CD4-positive, CD25-positive, alpha-beta regulatory T cell (primary cell): ENCODE data around the gene AP3S2. TPM values are rescaled to one million over a fixed set of nuclear protein-coding genes. Genes with fewer than 3 reads are reported as not detected.
"Not testable (repeated sequence)": the region's sequence is repeated elsewhere in the genome, so short reads cannot be mapped to it uniquely, and the experiment has no call there.

Experiments used
- ATAC-seq, 2 donors: fragments of 150-1000 bp; cut with Tn5 transposase; one replicate each; pipeline ENCODE4 v1.10.0; 2021; ENCODE audit warnings: low read depth in 2 of 2, moderate number of reproducible peaks in 2 of 2, moderate library complexity in 1 of 2
- DNase-seq, 3 donors: peaks; one replicate each; pipeline versions ENCODE4 v3.0.0 to v3.0.0-alpha.2; 2012 to 2022; ENCODE audit warnings: mixed read lengths in 1 of 3
- H3K27ac ChIP-seq: one replicate; pipeline ENCODE4 v1.7.0; 2013; ENCODE audit warnings: mild to moderate bottlenecking, low read length; ENCODE audit not compliant: insufficient read depth, poor library complexity, severe bottlenecking
- H3K27me3 ChIP-seq: one replicate; pipeline ENCODE4 v1.7.0; 2013; ENCODE audit warnings: low read length; ENCODE audit not compliant: control insufficient read depth, insufficient read depth
- H3K36me3 ChIP-seq: one replicate; pipeline ENCODE4 v1.7.0; 2013; ENCODE audit warnings: mild to moderate bottlenecking, low read length, moderate library complexity; ENCODE audit not compliant: control insufficient read depth, insufficient read depth
- H3K4me1 ChIP-seq: 2 replicates; pipeline ENCODE4 v1.7.0; 2013; ENCODE audit warnings: mild to moderate bottlenecking, low read length; ENCODE audit not compliant: insufficient read depth, control insufficient read depth, poor library complexity, severe bottlenecking
- H3K4me3 ChIP-seq: one replicate; pipeline ENCODE4 v1.7.0; 2013; ENCODE audit warnings: low read depth, mild to moderate bottlenecking, low read length, moderate library complexity
- H3K9me3 ChIP-seq, 2 experiments: 1 replicate in 1 of 2; 2 replicates in 1 of 2; pipeline ENCODE4 v1.7.0; 2013; ENCODE audit warnings: low read length in 2 of 2, mild to moderate bottlenecking in 1 of 2, moderate library complexity in 1 of 2; ENCODE audit not compliant: control insufficient read depth in 2 of 2
- H3K27ac Mint-ChIP-seq, 3 donors: one replicate each; pipeline ENCODE4 v1.8.0; 2020 to 2022; ENCODE audit warnings: mild to moderate bottlenecking in 3 of 3, mixed read lengths in 3 of 3, moderate library complexity in 2 of 3
- H3K27me3 Mint-ChIP-seq: one replicate; pipeline ENCODE4 v1.8.0; 2022; ENCODE audit warnings: mild to moderate bottlenecking, mixed read lengths
- H3K36me3 Mint-ChIP-seq: one replicate; pipeline ENCODE4 v1.8.0; 2020; ENCODE audit warnings: mixed read lengths
- H3K4me1 Mint-ChIP-seq, 4 donors: one replicate each; pipeline ENCODE4 v1.8.0; 2020 to 2022; ENCODE audit warnings: mixed read lengths in 4 of 4, mild to moderate bottlenecking in 1 of 4
- H3K4me3 Mint-ChIP-seq, 4 donors: one replicate each; pipeline ENCODE4 v1.8.0; 2020 to 2022; ENCODE audit warnings: mild to moderate bottlenecking in 4 of 4, mixed read lengths in 4 of 4, moderate library complexity in 3 of 4
- H3K9me3 Mint-ChIP-seq, 7 donors: one replicate each; pipeline ENCODE4 v1.8.0; 2020 to 2022; ENCODE audit warnings: mixed read lengths in 7 of 7, mild to moderate bottlenecking in 3 of 7, moderate library complexity in 2 of 7
- polyA plus RNA-seq, 4 donors: library from polyadenylated mRNA; unstranded; fragments of 300-500 nt; fragmentation: Illumina TruSeq; gene quantifications; one replicate each; pipeline ENCODE4 v1.2.3, GENCODE V29; 2021
- total RNA-seq: library from RNA; stranded (reverse); gene quantifications from one replicate; pipeline ENCODE4 v1.2.3, GENCODE V29; 2022

The AP3S2 gene
- total and polyA plus RNA-seq, 5 donors from 2014 or later = 25.4 to 48.5 (median 30.3) TPM

DNA sequence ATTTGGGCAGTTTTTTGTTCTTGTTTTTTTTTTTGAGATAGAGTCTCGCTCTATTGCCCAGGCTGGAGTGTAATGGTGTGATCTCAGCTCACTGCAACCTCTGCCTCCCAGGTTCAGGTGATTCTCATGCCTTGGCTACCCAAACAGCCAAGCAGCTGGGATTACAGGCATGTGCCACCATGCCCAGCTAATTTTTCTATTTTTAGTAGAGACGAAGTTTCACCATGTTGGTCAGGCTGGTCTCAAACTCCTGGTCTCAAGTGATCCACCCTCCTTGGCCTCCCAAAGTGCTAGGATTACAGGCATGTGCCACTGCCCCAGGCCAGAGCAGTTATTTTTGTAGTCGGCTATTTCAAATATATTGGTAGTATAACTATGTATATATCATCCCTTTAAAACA lies 8.6 kb downstream of the AP3S2 start:
- not testable (repeated sequence) for H3K9me3 Mint-ChIP-seq, H3K27me3 Mint-ChIP-seq, H3K27ac Mint-ChIP-seq, ATAC-seq, H3K27me3 ChIP-seq, DNase-seq, H3K4me3 ChIP-seq, H3K9me3 ChIP-seq, H3K4me3 Mint-ChIP-seq, H3K27ac ChIP-seq, H3K4me1 ChIP-seq
- peaks cover 6 to 16% (median 9%) of the 10 kb centered on the region in 4 donors for H3K4me1 Mint-ChIP-seq
- peaks cover 24% of the 10 kb centered on the region for H3K36me3 Mint-ChIP-seq
- peaks cover 67% of the 10 kb centered on the region for H3K36me3 ChIP-seq

DNA sequence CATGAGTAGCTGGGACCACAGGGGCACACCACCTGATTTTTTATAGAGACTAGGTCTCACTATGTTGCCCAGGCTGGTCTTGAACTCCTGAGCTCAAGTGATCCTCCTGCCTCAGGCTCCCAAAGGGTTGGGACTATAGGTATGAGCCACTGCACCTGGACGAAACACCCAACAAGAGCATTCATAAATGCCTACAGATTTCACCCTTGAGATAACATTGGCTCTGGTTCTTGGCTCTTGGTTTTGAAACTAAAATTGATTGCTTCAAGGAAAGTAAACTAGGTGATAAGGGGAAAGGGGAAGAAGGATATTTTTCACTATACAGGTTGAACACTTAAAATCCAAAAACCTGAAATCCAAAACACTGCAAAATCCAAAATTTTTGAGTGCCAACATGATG lies 10.3 kb downstream of the AP3S2 start:
- H3K9me3 Mint-ChIP-seq = no peaks in the 10 kb centered on the region

DNA sequence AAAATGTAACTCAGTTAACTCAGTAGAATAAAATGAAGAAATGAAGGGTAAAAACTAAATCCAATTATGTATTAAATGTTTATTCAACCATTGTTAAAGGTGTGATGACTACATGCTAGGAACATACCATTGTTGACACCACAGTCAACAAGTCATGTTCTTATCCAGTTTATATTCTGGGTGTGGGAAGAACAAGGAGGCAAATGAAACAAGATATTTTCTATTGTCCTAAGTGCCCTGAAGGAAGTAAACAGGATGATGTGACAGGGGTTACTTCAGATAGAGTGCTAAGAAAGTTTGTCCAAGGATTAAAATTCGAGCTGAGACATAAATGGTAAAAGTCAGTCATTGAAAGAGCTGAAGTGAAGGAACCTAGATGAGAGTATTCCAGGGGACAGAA lies 13.1 kb downstream of the AP3S2 start:
- Mint-ChIP-seq H3K4me3 (no peak overlapping the region), H3K9me3 (no peaks in the 10 kb centered on the region), H3K27ac (peak overlapping the region in 1 of 3 donors; percentile 72), H3K36me3 (peaks cover 16% of the 10 kb centered on the region), H3K27me3 (no peaks in the 10 kb centered on the region), H3K4me1 (peaks cover 0 to 2% (median 0%) of the 10 kb centered on the region in 4 donors)
- H3K27me3 ChIP-seq = no peaks in the 10 kb centered on the region
- ATAC-seq (no peak), DNase-seq (no peak)
- H3K9me3 ChIP-seq = no peaks in the 10 kb centered on the region
- H3K27ac ChIP-seq = no peak overlapping the region
- no peak overlapping the region for H3K4me3 ChIP-seq
- H3K4me1 ChIP-seq = no peaks in the 10 kb centered on the region
- H3K36me3 ChIP-seq = peaks cover 67% of the 10 kb centered on the region

More for the DNA sequence above, 10.3 kb downstream of the AP3S2 start:
- Mint-ChIP-seq H3K4me3 (no peak overlapping the region), H3K27me3 (no peaks in the 10 kb centered on the region), H3K4me1 (peaks cover under 1 to 6% (median 2%) of the 10 kb centered on the region in 4 donors), H3K36me3 (peaks cover 16% of the 10 kb centered on the region), H3K27ac (no peak overlapping the region)
- H3K36me3 ChIP-seq = peaks cover 68% of the 10 kb centered on the region
- H3K4me3 ChIP-seq = no peak overlapping the region
- ATAC-seq = no peak
- H3K9me3 ChIP-seq = no peaks in the 10 kb centered on the region
- no peaks in the 10 kb centered on the region for H3K27me3 ChIP-seq
- H3K4me1 ChIP-seq = no peaks in the 10 kb centered on the region
- DNase-seq = no peak
- H3K27ac ChIP-seq = no peak overlapping the region

DNA sequence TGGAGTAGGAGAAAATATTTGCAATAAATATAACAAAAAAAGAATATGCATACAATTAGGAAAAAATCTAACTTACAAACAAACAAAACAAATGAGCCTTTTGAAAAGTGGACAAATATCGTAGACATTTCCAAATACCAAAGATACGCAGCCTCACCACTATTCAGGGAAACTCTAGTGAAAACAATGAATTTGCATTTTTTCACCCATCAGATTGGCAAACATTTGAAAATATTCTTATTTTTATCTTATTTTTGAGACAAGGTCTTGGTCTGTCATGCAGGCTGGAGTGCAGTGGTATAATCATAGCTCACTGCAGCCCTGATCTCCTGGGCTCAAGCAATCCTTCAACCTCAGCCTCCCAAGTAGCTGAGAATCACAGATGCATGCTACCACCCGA lies 15.5 kb downstream of the AP3S2 start:
- no peak for ATAC-seq
- H3K4me3 Mint-ChIP-seq = no peak overlapping the region

DNA sequence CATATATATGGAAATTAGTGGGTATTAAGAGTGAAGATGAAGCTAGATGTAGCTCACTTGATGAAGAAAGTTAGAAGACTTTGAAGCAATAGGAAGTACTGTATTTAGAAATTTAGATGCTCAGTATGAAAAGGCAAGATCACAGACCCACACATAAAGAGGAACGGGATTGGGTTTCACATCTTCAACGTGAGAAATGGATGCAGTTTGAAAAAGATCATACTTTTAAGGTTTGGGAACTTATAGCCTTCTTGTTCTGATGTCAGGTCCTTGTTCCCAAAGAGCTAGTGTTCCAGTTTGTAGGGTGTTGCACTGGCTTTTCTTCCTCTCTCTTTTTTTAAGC lies 16.7 kb downstream of the AP3S2 start:
- H3K9me3 Mint-ChIP-seq = no peaks in the 10 kb centered on the region
- no peak overlapping the region for H3K4me3 ChIP-seq
- H3K27me3 ChIP-seq = no peaks in the 10 kb centered on the region
- H3K27ac ChIP-seq = no peak overlapping the region
- H3K27ac Mint-ChIP-seq = peak overlapping the region in 1 of 3 donors; percentile 14
- no peaks in the 10 kb centered on the region for H3K27me3 Mint-ChIP-seq
- ATAC-seq (no peak), DNase-seq (no peak)
- H3K4me1 ChIP-seq = peaks cover 4% of the 10 kb centered on the region
- peaks cover 42% of the 10 kb centered on the region for H3K36me3 ChIP-seq
- no peak overlapping the region for H3K4me3 Mint-ChIP-seq
- no peaks in the 10 kb centered on the region for H3K9me3 ChIP-seq
- peaks cover 12% of the 10 kb centered on the region for H3K36me3 Mint-ChIP-seq
- H3K4me1 Mint-ChIP-seq = peaks cover 6 to 7% (median 6%) of the 10 kb centered on the region in 4 donors

More for the DNA sequence above, 15.5 kb downstream of the AP3S2 start:
- Mint-ChIP-seq H3K4me1 (peaks cover 6 to 7% (median 6%) of the 10 kb centered on the region in 4 donors), H3K36me3 (peaks cover 14% of the 10 kb centered on the region), H3K27ac (no peak overlapping the region), H3K27me3 (no peaks in the 10 kb centered on the region), H3K9me3 (no peaks in the 10 kb centered on the region)
- Histone ChIP-seq H3K27ac (no peak overlapping the region), H3K27me3 (no peaks in the 10 kb centered on the region), H3K36me3 (peaks cover 52% of the 10 kb centered on the region), H3K4me3 (no peak overlapping the region), H3K9me3 (no peaks in the 10 kb centered on the region), H3K4me1 (peaks cover 4% of the 10 kb centered on the region)
- DNase-seq = no peak

DNA sequence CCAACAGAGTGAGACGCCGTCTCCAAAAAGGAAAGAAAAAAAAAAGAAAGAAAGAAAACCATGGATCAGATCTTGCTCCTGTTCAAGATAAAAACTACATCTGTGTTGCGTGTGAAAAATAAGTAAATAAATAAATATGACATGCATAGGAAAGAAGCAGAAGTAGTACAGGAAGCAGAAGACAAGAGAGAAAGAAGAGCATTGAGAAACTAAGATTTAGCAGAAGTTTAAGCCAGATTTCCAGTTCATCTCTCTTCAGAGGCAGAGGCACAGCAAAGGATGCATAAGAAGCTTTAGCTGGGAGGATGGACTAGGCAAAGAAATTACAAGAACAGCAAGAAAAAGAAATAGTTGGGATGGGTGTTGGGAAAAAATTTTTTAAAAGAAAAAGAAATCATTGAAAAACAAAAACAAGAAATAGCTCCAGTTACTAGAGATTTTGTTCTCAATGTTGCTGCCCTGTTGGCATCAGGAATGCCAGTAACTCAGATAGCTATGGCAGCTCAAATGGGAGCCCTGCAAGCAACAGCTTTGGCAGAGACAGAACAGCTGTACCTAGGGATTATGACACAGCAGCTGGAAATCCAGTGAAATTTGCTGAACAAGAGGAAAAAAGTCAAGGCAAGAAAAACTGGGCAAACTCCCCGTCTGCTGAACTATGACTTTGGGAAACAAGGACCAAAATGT lies 17.3 kb downstream of the AP3S2 start:
- Histone ChIP-seq H3K4me3 (no peak overlapping the region), H3K36me3 (peaks cover 42% of the 10 kb centered on the region), H3K27ac (no peak overlapping the region), H3K27me3 (no peaks in the 10 kb centered on the region), H3K9me3 (no peaks in the 10 kb centered on the region), H3K4me1 (peaks cover 4% of the 10 kb centered on the region)
- Mint-ChIP-seq H3K36me3 (peaks cover 12% of the 10 kb centered on the region), H3K27me3 (no peaks in the 10 kb centered on the region), H3K9me3 (no peaks in the 10 kb centered on the region), H3K4me1 (peaks cover 6 to 7% (median 6%) of the 10 kb centered on the region in 4 donors), H3K27ac (peak overlapping the region in 1 of 3 donors; percentile 14), H3K4me3 (no peak overlapping the region)
- no peak for DNase-seq
- no peak for ATAC-seq

DNA sequence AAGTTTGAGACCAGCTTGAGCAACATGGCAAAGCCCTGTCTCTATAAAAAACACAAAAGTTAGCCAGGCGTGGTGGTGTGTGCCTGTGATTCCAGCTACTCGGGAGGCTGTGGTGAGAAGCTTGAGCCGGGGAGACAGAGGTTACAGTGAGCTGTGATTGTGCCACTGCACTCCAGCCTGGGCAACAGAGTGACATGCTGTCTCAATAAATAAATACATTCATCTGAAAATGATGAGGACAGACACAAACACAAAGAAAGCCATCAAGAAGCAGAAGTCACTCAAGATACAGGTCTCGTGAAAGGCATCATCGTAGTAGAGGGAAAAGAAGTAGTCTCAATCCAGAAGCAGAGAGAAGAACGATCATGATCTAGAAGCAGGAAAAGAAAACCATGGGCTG lies 18.1 kb downstream of the AP3S2 start:
- Histone ChIP-seq H3K27me3 (no peaks in the 10 kb centered on the region), H3K4me3 (no peak overlapping the region), H3K36me3 (peaks cover 40% of the 10 kb centered on the region), H3K9me3 (no peaks in the 10 kb centered on the region), H3K27ac (no peak overlapping the region), H3K4me1 (peaks cover 4% of the 10 kb centered on the region)
- Mint-ChIP-seq H3K27me3 (no peaks in the 10 kb centered on the region), H3K4me1 (peaks cover 4 to 7% (median 6%) of the 10 kb centered on the region in 4 donors), H3K36me3 (peaks cover 16% of the 10 kb centered on the region), H3K9me3 (no peaks in the 10 kb centered on the region), H3K4me3 (no peak overlapping the region), H3K27ac (no peak overlapping the region)
- ATAC-seq (no peak), DNase-seq (no peak)

DNA sequence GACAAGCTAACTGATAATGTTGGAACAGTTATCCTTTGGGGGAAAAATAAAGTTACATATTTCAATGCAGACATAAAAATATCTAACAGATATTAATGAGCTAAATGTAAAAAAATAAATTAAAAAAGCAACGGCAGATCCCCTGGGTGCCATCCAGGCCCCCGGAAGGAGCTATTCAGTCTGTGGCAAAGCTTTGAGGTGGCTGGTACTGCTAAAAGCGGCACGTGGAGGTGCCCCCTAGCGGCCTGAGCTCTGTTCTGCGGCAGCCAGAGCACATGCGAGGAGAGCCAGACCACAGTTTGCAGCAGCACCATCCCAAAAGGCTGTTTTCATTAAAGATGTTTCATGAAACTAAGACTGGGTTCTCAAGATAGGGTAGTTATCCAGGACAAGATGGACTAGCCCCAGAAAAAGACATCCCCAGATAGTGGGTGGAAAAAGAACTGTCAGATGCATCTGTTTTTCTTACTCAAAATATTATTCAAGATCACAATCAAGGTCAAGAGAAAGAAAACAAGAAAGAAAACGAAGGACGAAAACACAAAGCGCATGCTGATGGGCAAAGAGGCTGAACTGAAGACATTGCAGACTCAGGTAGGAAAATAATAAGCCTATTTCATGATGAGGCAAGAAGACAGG lies 18.7 kb downstream of the AP3S2 start:
- Histone ChIP-seq H3K4me3 (peak overlapping the region; percentile 39), H3K36me3 (peaks cover 40% of the 10 kb centered on the region), H3K4me1 (peaks cover 4% of the 10 kb centered on the region), H3K9me3 (no peaks in the 10 kb centered on the region), H3K27ac (no peak overlapping the region), H3K27me3 (no peaks in the 10 kb centered on the region)
- Mint-ChIP-seq H3K27me3 (no peaks in the 10 kb centered on the region), H3K4me3 (no peak overlapping the region), H3K27ac (no peak overlapping the region), H3K4me1 (peaks cover 4 to 7% (median 6%) of the 10 kb centered on the region in 4 donors), H3K36me3 (peaks cover 23% of the 10 kb centered on the region), H3K9me3 (no peaks in the 10 kb centered on the region)
- peak; percentile 61 to 85 (median 76) for DNase-seq
- peak; percentile 99 to 100 for ATAC-seq
